GM23248 (cell line): ENCODE measurements around the gene LHFPL2.

Experiments used
- EZH2 ChIP-seq: fragments of 200-600 bp; sonication (generic); IDR thresholded peaks from 2 replicates; pipeline ENCODE4 v1.6.1; 2018; ENCODE audit warnings: antibody characterized with exemption, mild to moderate bottlenecking; ENCODE audit not compliant: insufficient read depth, poor library complexity, severe bottlenecking
- EZH2phosphoT487 ChIP-seq: fragments of 200-600 bp; sonication (generic); IDR thresholded peaks from 2 replicates; pipeline ENCODE4 v1.6.1; 2018; ENCODE audit warnings: antibody characterized with exemption, moderate library complexity, mild to moderate bottlenecking, low read depth; ENCODE audit not compliant: insufficient read depth

DNA sequence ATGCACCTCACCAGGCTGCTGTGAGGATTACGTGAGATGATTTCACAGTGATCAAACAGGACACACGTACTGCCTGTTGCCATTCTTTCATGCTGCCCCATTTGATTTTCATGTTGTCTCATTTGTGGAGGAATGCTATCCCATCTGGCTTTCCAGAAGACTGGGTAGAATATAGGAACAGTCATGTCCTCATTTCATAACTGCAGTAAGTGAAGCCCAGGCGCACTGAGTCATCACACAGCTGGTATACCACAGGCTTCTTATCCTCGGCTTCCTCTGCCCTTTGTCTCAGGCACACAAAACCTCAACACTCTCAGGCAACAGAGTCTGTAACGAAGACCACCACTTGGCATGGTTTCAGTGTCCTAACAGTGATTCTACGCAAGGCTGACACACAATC lies 62.3 kb downstream of the LHFPL2 start:
- TF ChIP-seq EZH2 = no peak
- no peak for TF ChIP-seq EZH2phosphoT487
